Measurements from ENCODE around the gene ATP2C1.

DNA sequence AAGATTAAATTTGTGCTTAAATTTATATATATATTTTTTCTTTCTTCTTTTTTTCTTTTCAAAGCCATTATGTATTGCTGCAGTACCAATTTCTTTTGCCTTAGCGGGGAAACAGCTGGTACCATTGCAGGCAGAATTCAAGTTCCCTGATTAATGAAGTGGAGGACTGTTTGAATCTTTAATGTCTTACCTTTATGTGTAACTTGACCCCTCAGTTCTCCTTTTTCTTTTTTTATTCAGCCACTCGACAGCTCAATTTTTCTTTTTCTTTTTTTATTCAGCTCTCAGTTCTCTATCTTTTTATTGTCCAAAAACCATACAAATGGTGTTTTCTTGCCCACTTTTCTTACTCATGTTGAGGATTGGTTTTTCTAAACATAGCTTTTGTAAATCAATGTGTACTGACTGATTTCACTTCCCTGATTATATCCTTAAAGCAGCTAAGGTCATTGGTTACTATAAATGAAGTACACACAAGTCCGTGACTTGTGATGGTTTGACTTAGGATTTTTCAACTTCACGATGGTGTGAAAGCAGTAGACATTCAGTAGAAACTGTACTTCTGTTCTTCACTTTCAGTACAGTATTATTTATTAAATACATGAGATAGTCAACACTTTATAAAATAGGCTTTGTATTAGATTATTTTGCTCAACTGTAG is 22.8 kb downstream of the ATP2C1 start:
- TF ChIP-seq, protein P1, sequence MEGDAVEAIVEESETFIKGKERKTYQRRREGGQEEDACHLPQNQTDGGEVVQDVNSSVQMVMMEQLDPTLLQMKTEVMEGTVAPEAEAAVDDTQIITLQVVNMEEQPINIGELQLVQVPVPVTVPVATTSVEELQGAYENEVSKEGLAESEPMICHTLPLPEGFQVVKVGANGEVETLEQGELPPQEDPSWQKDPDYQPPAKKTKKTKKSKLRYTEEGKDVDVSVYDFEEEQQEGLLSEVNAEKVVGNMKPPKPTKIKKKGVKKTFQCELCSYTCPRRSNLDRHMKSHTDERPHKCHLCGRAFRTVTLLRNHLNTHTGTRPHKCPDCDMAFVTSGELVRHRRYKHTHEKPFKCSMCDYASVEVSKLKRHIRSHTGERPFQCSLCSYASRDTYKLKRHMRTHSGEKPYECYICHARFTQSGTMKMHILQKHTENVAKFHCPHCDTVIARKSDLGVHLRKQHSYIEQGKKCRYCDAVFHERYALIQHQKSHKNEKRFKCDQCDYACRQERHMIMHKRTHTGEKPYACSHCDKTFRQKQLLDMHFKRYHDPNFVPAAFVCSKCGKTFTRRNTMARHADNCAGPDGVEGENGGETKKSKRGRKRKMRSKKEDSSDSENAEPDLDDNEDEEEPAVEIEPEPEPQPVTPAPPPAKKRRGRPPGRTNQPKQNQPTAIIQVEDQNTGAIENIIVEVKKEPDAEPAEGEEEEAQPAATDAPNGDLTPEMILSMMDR (IDR thresholded peaks at IDR 0.05) = no peak
- no peak for TF ChIP-seq EZH2 (IDR thresholded peaks at IDR 0.05; ENCODE audit: borderline replicate concordance, insufficient read depth, low read depth, low read length, poor library complexity, severe bottlenecking)

All from B cell (primary cell).